ENCODE measurements around the gene PHF13. TPM values are rescaled to one million over a fixed set of nuclear protein-coding genes. Genes with fewer than 3 reads are reported as not detected.

The PHF13 gene
- total and polyA plus RNA-seq, 9 of the 15 experiments (the other 6 are each of a cell fraction or from before 2014, with no cell fraction given), result 1.8 to 36.1 (median 11.7) TPM

GRCh38 chr1:6601049-6601922 is 12.2 kb upstream of the PHF13 start (continued):
- TF ChIP-seq NFATC3 (IDR thresholded peaks at IDR 0.05), result no peak
- TF ChIP-seq SUPT5H (IDR thresholded peaks at IDR 0.05), result no peak
- peak in 1 of 2 experiments; percentile 43; a peak in 1 of 4 replicates for TF ChIP-seq TEAD1 (CRISPR knock-in tag; IDR thresholded peaks at IDR 0.05)
- peak in 1 of 2 experiments; percentile 68; a peak in 1 of 4 replicates for TF ChIP-seq RCOR1 (IDR thresholded peaks at IDR 0.05; ENCODE audit: borderline replicate concordance in 1 of 2, low read depth in 2 of 2, low read length in 2 of 2)
- TF ChIP-seq XRCC3 (IDR thresholded peaks at IDR 0.05), result no peak
- no peak for TF ChIP-seq RBM34 (IDR thresholded peaks at IDR 0.05; ENCODE audit: borderline replicate concordance, insufficient read depth, low read length)
- TF ChIP-seq ZNF449 (CRISPR knock-in tag; IDR thresholded peaks at IDR 0.05), result no peak
- TF ChIP-seq ZKSCAN8 (CRISPR knock-in tag; IDR thresholded peaks at IDR 0.05), result no peak
- no peak for TF ChIP-seq MTA2 (IDR thresholded peaks at IDR 0.05; ENCODE audit: low read depth)
- no peak for TF ChIP-seq TCFL5 (CRISPR knock-in tag; conservative IDR thresholded peaks at IDR 0.05)
- 0 out of 2 replicates have a peak, but pooled peaks have one; percentile 42 for TF ChIP-seq ZNF277 (CRISPR knock-in tag; IDR thresholded peaks at IDR 0.05; ENCODE audit: borderline replicate concordance)
- peak; percentile 52; the same call in 1 of the 2 replicates for TF ChIP-seq SMARCA5 (IDR thresholded peaks at IDR 0.05)
- TF ChIP-seq ELK1 (CRISPR knock-in tag; IDR thresholded peaks at IDR 0.05), result no peak
- TF ChIP-seq CREB5 (CRISPR knock-in tag; IDR thresholded peaks at IDR 0.05), result no peak
- no peak for TF ChIP-seq MBD1 (CRISPR knock-in tag; IDR thresholded peaks at IDR 0.05)
- peak; percentile 93 for TF ChIP-seq MAFK (IDR thresholded peaks at IDR 0.05; ENCODE audit: low read length)
- TF ChIP-seq RBM39 (optimal IDR thresholded peaks at IDR 0.05; ENCODE audit: low read depth, low read length), result no peak
- TF ChIP-seq LCOR (CRISPR knock-in tag; IDR thresholded peaks at IDR 0.05), result peak; percentile 93; the same call in 1 of the 2 replicates
- no peak for TF ChIP-seq TRIM25 (IDR thresholded peaks at IDR 0.05; ENCODE audit: borderline replicate concordance)

Measured in K562 (cell line).